HG03457 (cell line): Measurements from ENCODE around the gene KCNG4.

ENCODE experiments used
- ATAC-seq: cut with Tn5 transposase; IDR thresholded peaks from one replicate; pipeline ENCODE4 v1.9.1; 2021; ENCODE audit warnings: moderate number of reproducible peaks; ENCODE audit not compliant: unreplicated experiment

The KCNG4 gene

GRCh38 chr16:84266451-84266850, 26.6 kb upstream of the KCNG4 start:
- no peak for ATAC-seq

- no peak for ATAC-seq
Measured at GRCh38 chr16:84262939-84263338, 23.1 kb upstream of the KCNG4 start.

GRCh38 chr16:84262031-84262430, 22.2 kb upstream of the KCNG4 start:
- ATAC-seq = no peak

- no peak for ATAC-seq
Measured at GRCh38 chr16:84260766-84261554, 21.1 kb upstream of the KCNG4 start.

GRCh38 chr16:84259691-84260090, 19.9 kb upstream of the KCNG4 start:
- no peak for ATAC-seq

- ATAC-seq = no peak
Measured at GRCh38 chr16:84258266-84258665, 18.5 kb upstream of the KCNG4 start.

- no peak for ATAC-seq
Measured at GRCh38 chr16:84255050-84255810, 15.4 kb upstream of the KCNG4 start.

- ATAC-seq = no peak
Measured at GRCh38 chr16:84254062-84254461, 14.2 kb upstream of the KCNG4 start.

GRCh38 chr16:84253173-84253572, 13.4 kb upstream of the KCNG4 start:
- ATAC-seq = no peak

- no peak for ATAC-seq
Measured at GRCh38 chr16:84252184-84252583, 12.4 kb upstream of the KCNG4 start.

GRCh38 chr16:84247844-84248243, 8.0 kb upstream of the KCNG4 start:
- no peak for ATAC-seq

- ATAC-seq = no peak
Measured at GRCh38 chr16:84247331-84247730, 7.5 kb upstream of the KCNG4 start.

GRCh38 chr16:84246679-84247077, 6.9 kb upstream of the KCNG4 start:
- ATAC-seq = no peak

- no peak for ATAC-seq
Measured at GRCh38 chr16:84245956-84246678, 6.3 kb upstream of the KCNG4 start.

GRCh38 chr16:84244728-84245127, 4.9 kb upstream of the KCNG4 start:
- ATAC-seq = no peak

- no peak for ATAC-seq
Measured at GRCh38 chr16:84243732-84244131, 3.9 kb upstream of the KCNG4 start.

GRCh38 chr16:84242839-84243238, 3.0 kb upstream of the KCNG4 start:
- ATAC-seq = no peak

GRCh38 chr16:84241778-84242177, 2.0 kb upstream of the KCNG4 start:
- no peak for ATAC-seq

- ATAC-seq = no peak
Measured at GRCh38 chr16:84240455-84240854, 643 bp upstream of the KCNG4 start.

- ATAC-seq = no peak
Measured at GRCh38 chr16:84239141-84239769, 557 bp downstream of the KCNG4 start.
